Measurements from ENCODE around the gene ADARB2.

The ADARB2 gene

GRCh38 chr10:1243486-1244234, 493.7 kb downstream of the ADARB2 start:
- H3K4me3 ChIP-seq (ENCODE audit: low read depth, low read length), result no peak overlapping the region
- TF ChIP-seq CTCF (IDR thresholded peaks at IDR 0.05; ENCODE audit: low read depth, low read length, missing control alignments), result peak; percentile 23
- no peak for DNase-seq (ENCODE audit: low read depth)

GRCh38 chr10:1242975-1243374, 494.4 kb downstream of the ADARB2 start:
- TF ChIP-seq CTCF (IDR thresholded peaks at IDR 0.05; ENCODE audit: low read depth, low read length, missing control alignments), result no peak
- no peak for DNase-seq (ENCODE audit: low read depth)
- H3K4me3 ChIP-seq (ENCODE audit: low read depth, low read length), result no peak overlapping the region

- H3K4me3 ChIP-seq (ENCODE audit: low read depth, low read length), result no peak overlapping the region
- no peak for DNase-seq (ENCODE audit: low read depth)
- no peak for TF ChIP-seq CTCF (IDR thresholded peaks at IDR 0.05; ENCODE audit: low read depth, low read length, missing control alignments)
Observed at GRCh38 chr10:1241973-1242935, 495.1 kb downstream of the ADARB2 start.

- no peak for TF ChIP-seq CTCF (IDR thresholded peaks at IDR 0.05; ENCODE audit: low read depth, low read length, missing control alignments)
- H3K4me3 ChIP-seq (ENCODE audit: low read depth, low read length), result no peak overlapping the region
- DNase-seq (ENCODE audit: low read depth), result no peak
Observed at GRCh38 chr10:1241322-1241890, 495.9 kb downstream of the ADARB2 start.

GRCh38 chr10:1240341-1240775, 497.0 kb downstream of the ADARB2 start:
- TF ChIP-seq CTCF (IDR thresholded peaks at IDR 0.05; ENCODE audit: low read depth, low read length, missing control alignments), result no peak
- no peak for DNase-seq (ENCODE audit: low read depth)
- no peak overlapping the region for H3K4me3 ChIP-seq (ENCODE audit: low read depth, low read length)

- no peak for DNase-seq (ENCODE audit: low read depth)
- TF ChIP-seq CTCF (IDR thresholded peaks at IDR 0.05; ENCODE audit: low read depth, low read length, missing control alignments), result no peak
- no peak overlapping the region for H3K4me3 ChIP-seq (ENCODE audit: low read depth, low read length)
Observed at GRCh38 chr10:1233031-1233430, 504.3 kb downstream of the ADARB2 start.

Measured in GM12864 (cell line).